GM18870 (cell line): ENCODE measurements around the gene EGLN1.

Source experiments
- ATAC-seq: cut with Tn5 transposase; IDR thresholded peaks from one replicate; pipeline ENCODE4 v1.9.1; 2021; ENCODE audit warnings: moderate library complexity; ENCODE audit not compliant: unreplicated experiment

Gene EGLN1

DNA sequence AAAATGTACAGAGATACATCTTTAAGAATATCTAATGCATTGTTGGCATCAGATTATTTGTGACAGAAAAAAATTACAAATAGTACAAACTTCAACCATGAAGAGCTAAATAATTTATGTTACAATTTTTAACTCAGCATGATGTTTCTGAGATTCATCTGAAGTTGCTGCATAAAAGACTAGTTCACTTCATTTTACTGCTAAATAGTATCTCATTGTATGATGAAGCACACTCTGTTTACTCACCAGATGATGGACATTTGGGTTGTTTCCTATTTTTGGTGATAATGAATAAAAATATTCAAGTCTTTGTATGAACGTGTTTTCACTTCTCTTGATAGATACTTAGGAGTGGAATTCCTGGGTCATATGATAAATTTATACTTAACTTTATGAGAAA lies 20.6 kb downstream of the EGLN1 start:
- ATAC-seq = no peak

DNA sequence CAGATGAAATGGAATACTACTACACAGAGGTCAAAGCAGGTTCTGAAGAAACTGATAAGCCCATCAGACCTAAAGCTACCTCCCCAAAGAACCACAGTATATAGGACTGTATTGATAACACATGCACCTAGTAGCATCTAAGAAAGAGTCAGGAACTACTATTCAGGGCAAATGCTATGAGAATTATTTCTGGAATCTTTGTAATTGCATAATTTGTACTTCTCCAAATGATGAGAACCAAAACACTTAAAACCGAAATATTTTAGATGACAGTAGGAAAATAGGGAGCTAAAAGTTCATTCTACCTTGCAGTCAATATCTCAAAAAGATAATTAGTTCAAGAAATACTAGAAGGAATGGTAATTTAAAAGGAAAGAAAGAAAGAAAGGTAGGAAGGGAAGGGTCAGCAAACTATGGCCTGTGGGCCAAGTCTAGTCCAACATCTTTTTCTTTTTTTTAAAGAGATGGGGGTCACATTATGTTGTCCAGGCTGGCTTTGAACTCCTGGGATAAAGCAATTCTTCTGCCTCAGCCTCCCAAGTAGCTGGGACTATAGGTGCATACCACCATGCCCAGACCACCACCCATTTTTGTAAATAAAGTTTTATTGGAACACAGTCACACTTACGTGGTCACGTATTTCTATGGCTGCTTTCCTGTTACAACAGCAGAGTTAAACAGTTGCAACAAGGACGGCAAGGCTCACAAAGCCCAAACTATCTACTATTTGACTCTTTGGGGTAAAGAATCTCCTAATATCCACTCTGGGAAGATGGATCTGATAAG lies 24.0 kb downstream of the EGLN1 start:
- ATAC-seq = no peak

DNA sequence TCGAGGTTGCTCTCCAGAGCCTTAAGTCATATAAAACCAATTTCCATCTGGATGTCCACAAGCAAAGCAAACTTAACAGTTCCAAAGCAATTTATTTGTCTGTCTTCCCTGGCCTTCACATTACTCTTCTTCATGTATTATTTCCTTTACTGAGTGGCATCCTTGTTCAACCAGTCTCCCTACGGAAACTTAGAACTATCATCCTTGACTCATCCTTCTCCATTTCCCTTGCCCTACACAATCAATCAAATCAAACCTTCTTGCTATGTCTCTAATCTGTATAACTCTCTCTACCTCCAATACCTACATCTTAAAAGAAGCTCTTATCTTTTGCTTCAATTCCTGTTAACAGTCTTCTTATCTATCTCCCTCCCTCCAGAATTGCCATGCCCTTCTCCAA lies 25.4 kb downstream of the EGLN1 start:
- no peak for ATAC-seq

DNA sequence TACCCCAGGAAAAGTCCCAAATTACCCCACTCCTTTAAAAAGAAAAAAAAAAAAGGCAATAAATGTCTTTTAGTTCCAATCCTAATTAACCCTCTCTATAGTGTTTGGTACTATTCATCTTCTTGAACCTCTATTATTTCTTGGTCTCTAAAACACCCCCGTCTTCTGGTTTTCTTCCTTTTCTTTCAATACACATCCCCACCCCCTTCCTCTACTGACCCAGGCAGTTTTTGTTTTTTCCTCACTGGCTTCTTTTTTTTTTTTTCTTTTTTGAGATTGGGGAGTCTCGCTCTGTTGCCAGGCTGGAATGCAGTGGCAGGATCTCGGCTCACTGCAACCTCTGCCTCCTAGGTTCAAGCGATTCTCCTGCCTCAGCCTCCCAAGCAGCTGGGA lies 26.1 kb downstream of the EGLN1 start:
- no peak for ATAC-seq

DNA sequence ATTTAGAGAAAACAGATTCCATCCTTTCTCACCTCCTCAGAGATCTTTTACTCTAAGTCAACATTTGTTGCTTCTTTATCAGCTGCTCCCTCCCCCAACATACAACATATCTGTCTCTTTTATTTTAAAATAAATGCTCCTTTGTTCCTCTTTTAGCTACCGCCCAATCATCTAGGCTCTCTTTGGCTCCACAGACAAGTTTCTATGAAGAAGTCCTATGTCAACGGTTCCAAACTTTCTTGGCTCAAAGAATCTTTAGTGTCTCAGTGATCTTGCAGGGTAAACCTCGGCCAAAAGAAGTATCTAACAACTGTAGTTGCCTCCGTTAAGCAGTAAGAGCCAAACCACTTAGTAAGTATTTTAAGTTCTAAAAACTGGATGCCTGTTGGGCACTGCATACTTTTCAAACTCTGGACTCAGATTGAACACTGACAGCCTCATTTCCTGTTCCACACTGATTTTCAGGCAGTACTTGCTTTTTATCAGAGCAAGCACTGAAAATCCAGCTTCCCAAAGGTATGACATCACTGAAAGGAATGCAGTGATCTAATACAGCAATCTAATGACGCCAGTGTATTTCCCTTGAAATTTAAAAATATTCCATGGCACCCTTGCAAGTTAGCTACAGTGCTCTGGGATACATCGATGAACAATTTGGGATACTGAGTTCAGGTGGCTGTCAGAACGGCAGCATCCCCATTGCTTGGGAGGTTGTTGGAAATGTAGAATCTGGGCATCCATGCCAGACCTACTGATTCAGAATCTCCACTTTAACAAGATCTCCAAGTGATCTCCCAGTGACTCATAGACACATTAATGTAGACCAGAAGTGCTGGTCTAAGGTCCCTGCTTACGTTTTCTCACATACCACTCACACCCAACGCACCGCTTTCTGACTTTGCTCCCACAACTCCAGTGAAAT lies 26.8 kb downstream of the EGLN1 start:
- ATAC-seq = no peak

DNA sequence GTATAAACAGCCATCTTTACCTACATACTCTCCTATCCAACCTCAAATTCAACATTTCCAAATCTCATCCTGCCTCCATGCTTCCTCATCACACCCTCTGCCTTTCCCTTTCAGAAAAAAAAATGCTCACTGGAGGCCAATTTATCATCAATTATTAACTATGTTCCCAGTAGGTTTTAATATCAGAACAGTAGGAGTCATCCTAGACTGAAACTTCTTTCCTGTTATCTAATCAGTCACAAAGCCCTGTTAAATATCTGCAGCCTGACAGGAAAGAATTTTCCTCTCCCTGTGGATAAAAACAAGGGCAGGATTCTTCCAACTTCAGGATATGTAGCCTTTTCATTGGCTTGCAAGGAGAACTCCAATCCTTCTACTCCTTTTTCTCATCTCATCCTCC lies 28.4 kb downstream of the EGLN1 start:
- ATAC-seq = no peak

DNA sequence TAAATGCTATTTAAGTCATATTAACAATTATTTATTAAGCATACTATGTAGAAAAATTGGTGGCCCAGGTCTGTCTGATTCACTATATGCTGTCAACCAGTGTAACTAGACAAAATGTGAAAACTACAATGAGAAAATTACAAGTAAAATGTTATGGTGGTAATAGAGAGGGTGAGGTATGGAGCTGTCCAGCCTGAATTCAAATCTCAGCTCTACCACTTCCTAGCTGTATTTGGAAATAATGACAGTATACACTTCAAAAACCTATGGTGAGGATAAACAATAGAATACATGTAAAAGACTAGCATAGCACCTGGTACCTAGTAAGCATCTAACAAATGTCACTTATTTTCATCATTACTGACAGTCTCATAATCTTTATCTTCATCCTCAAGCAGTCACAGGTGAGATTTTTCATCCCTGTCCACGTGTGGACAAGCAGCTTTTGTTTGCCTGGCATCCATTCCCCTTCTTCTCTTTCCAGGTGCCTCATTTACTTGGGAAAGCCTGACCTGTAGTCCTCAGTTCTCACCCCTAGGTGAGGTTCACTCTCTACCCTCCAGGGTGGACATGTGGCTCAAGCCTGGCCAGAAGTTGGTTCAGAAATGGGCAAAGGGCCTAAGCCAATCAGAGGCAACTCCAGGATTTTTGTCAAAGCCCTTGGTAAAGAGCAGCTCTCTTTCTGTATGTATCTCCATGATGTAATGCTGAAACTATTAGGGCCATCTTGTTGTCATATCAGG lies 29.5 kb downstream of the EGLN1 start:
- no peak for ATAC-seq

DNA sequence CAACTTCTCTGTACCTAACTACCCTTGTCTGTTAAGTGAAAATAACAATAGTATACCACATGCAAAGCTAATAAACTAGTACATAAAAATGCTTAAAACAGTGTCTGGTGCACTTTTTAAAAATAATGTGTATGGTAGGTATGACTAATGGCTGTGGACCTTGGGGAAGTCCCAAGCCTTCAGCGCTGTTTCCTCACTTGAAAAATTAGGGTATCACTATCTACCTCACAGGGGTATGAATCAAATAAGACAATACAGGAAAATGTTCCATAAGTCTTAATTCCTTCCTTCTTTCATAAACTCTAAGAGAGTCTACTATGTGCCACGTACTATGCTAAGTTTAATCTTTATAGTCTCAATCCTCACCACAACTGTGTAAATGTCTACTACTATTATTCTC lies 32.0 kb downstream of the EGLN1 start:
- ATAC-seq = no peak

DNA sequence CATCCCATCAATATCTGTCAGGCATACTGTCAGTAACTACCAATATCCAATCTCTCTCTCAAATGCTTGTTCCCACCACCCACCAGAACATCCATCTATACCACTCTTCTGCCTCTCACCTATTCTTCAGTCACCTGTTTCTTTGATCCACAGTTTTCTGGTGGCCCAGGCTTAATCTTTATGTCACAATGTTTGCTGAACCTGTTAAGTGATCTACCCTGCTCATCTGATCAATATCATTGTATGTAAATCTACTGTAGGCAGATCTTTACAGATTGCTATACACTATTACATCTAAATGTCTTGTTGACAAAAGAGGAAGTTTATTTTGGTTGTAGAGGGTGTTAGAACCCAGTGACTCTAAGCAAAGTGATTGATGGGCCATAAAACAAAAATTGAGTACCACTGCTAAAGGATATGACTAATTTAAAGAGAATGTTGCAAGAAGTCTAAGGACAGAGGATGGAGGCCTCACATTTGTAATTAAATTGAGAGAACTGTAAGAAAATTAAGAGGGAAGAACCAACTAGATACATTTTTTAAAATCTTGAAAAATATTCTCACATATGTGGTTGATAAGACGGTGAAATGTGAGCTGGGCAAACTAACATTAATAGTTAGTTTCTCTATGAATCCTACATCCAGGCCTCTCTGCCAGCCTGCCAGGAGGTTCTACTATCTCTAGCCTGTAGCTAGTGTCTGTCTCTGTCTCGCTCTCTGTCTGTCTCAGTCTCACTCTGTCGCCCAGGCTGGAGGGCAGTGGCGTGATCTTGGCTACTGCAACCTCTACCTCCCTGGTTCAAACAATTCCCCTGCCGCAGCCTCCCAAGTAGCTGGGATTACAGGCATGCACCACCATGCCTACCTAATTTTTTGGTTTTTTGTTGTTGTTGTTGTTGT lies 34.1 kb downstream of the EGLN1 start:
- ATAC-seq = no peak

DNA sequence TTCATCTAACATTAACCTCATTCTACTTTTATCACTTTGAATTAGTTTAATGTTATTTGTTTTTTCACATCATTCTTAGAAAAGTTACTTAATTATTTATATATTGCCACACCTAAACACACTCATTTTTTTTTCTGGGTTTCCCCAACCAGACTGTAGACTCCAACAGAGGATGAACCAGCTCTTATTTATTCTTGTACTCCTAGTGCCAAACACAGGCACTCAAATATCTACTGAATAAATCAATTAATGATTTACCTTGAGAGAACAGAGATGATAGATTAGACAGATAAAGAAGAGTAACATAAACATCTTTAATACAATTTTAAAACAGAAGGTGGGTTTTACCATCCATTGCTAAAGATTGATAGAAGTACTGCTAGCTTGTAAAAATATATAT lies 35.6 kb downstream of the EGLN1 start:
- ATAC-seq = no peak

DNA sequence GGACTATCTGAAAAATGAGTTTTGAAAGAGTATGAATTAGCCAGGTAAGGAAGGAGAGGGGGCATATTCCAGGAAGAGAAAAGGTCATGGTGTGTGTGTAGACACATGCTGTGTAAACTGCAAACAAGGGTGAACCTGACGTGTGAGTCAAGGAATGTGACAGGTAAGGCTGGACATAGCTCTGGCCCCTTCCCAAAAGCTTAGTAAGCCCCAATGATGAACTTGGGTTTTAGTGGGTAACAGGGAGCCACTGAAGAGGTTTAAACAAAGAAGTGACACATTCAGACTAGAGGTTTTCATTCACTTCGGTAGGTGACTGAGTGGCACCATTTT lies 36.7 kb downstream of the EGLN1 start:
- ATAC-seq = no peak

DNA sequence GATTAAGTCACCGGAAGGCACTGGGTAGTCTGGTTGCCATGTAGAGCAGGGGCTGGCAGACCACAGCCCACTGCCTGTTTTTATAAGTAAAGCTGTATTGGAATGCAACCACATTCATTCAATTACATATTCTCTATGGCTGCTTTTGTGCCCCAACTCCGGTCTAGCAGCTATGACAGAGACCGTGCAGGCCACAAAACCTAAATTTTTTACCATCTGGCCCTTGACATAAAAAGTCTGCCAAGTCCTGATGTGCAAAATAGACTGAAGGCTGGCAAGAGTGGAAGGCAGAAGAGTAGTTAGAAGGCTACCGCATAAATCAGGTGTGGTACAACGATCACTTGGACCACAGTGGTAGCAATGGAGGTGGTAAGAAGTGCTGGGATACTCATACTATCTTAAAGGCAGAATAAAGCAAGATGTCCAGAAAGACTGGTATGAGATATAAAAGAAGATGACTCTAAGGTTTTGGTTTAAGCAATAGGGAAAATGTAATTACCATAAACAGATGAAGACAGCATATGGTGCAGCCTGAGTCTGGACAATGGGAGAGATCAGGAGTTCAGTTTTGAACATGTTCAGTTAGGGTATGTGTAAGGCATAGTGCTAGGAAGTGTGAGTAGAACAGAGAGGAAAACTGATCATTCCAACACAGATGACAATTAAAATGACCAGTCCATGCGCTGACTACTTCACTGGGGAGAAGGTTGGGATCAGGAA lies 37.2 kb downstream of the EGLN1 start:
- ATAC-seq = no peak

DNA sequence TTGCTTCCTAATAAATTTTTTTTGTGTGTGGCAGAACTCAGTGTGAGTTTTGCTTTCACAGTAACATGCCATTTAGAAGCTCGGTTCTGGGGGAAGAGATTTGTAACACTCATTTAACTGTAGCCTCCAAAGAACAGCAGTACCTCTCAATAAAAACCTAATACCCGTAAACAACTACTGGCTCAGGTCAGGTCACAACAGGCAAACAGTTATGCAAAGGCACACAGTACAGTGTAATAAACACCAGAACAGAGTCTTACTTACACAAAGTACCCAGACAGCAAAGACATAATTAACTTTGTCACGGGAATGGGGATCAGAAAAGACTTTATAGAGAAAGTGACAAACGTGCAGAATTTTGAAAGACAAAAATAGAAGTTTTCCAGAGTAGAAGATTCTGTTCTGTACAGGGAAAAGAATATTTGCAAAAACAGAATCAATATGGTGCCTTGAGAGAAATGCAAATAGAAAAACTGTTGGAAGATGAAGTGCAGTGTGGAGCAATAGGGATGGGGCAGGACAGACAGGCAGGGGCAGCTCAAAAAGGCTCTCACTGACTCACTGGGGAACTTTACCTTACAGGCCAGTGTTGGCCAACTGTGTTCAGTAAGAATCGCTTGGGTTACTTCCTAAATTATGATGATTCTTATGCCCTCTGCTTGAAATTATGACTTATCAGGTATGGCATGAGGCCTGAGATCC lies 38.8 kb downstream of the EGLN1 start:
- ATAC-seq = no peak

DNA sequence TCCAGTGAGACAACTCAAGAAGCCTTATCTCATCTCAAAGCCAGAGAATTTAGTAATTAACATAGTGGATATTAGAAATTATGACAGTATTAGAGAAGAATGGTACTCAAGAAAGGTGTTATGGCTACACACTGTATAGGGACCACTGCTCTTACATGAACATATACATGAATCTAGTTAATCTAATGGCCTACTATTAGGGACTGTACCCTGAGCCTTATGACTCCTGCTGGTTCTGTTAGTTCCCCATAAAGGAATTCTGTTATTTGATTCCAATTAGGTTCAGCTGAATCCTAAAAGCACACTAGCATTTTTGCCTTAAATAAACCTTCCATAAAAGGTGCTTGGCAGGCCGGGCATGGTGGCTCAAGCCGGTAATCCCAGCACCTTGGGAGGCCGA lies 39.7 kb downstream of the EGLN1 start:
- no peak for ATAC-seq

DNA sequence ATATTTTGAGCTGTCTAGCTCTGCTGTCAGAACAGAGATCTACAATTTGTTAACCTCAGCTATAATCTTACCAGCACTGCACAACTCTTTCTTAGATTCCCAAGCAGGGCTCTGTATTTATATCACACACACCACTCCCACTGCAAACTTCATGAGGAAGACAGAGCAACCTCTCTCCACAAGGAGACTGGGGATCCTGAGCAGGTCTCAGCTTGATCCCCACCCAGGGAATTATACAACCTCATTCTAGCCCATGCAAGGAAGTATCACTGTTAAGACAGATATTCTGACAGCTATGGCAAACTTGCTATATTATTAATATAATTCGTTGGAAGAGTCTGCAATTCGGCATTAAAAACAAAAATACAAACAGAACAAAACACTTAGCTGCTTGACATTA lies 40.4 kb downstream of the EGLN1 start:
- ATAC-seq = no peak

DNA sequence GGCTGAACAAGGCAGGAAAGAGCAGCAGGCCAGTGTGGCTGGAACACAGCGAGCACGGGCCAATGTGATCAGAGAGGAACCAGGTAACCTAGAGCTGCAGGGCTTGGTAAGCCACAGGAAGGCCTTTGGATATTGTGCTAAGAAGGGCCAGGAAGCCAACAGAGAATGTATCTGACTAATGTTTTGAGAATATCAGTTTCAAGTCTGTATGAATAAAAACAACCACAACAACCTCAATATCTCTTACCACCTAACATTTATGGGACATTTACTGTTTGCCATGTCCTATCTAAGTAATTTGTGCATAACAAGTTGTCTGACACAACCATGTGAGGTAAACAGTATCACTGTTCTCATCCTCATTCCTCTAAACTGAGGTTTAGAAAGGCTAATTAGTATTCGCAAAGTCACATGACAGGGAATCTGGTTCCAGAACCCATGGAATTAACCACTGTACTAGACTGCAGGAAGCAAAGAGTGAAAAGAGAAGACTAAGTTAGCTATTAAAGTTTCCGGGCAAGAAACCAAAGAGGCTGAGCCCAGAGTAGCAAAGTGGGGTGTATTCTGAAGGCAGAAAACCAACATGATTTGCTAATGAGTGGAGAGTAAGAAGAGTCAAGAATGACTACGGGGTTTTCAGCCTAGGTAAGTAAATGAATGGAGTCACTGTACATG lies 45.1 kb downstream of the EGLN1 start:
- ATAC-seq = peak; percentile 64

DNA sequence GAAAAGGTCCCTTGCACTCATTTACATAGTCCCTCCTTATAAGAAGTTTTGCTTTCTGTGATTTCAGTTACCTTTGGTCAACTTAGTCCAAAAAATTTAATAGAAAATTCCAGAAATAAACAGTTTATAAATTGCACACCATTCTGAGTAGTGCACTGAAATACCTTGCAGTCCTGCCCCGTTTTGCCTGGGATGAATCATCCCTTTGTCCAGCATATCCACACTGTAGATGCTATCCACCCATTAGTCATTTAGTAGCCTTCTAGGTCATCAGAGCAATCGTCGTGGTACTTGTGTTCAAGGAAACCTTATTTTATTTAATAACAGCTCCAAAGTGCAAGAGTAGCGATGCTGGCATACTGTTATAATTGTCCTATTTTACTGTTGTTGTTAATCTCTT lies 46.0 kb downstream of the EGLN1 start:
- ATAC-seq = no peak

DNA sequence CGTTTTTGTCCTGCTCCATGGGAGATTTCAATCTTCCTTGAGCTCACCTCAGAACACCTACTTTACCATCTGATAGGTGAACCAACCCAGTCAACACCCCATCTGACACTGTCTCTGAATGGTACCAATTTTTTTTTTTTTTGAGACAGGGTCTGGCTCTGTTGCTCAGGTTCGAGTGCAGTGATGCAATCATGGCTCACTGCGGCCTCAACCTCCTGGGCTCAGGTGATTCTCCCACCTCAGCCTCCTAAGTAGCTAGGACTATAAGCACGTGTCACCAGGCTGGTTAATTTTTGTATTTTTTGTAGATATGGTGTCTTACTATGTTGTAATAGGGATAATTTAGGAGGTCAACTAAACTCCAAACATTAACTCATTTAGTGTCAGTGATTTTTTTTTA lies 47.7 kb downstream of the EGLN1 start:
- ATAC-seq = no peak

DNA sequence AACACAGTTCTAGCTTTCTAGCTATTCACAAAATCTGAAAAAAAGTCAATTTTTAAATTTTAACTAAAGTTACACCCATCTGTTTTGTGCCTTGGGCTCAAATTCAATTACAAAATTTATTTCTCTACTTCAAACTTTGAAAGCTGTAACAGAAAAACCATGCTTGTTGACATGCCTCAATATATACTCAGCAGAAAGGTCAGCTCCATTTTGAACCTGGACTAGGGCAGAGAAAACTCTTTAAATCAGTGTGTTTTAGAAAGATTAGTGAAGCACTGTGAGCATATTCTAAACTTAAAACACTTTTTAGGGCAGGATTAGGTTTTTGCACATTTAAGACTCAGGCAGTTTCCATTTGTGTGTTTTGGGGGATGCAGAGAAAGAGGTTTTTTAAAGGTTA lies 49.6 kb downstream of the EGLN1 start:
- no peak for ATAC-seq
